Measurements from ENCODE around the gene DLG5.

Gene DLG5

DNA sequence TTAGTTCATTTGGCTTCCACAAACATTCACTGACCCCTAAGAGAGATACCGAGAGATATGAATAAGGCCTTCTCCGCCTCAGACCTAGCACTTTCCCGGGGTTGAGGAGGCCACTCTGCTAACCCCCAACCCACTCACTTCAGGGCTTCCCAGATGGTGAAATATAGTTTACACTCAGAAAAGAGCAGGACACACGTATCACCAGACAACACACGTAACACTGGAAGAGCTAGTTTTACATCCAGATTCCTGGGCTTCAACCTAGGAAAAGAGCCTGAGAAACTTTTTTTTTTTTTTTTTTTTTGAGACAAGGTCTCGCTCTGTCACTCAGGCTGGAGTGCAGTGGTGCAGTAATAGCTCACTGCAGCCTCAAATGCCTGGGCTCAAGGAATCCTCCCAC is 15.2 kb upstream of the DLG5 start:
- no peak overlapping the region for H3K4me3 ChIP-seq (ENCODE audit: low read length)
- H3K9me3 ChIP-seq (ENCODE audit: control insufficient read depth, low read length) = no peaks in the 10 kb centered on the region
- H3K9ac ChIP-seq (ENCODE audit: low read length) = no peak overlapping the region
- peaks cover 6% of the 10 kb centered on the region for H3K4me1 ChIP-seq (ENCODE audit: control insufficient read depth, insufficient read depth, low read length)
- no peaks in the 10 kb centered on the region for H3K27me3 ChIP-seq (ENCODE audit: control insufficient read depth, insufficient read depth, low read length)
- H3K36me3 ChIP-seq (ENCODE audit: control insufficient read depth, insufficient read depth, low read length) = no peaks in the 10 kb centered on the region

- Histone ChIP-seq H3K4me3 (ENCODE audit: low read length) (no peak overlapping the region), H3K36me3 (ENCODE audit: control insufficient read depth, insufficient read depth, low read length) (no peaks in the 10 kb centered on the region), H3K27me3 (ENCODE audit: control insufficient read depth, insufficient read depth, low read length) (no peaks in the 10 kb centered on the region), H3K9me3 (ENCODE audit: control insufficient read depth, low read length) (no peaks in the 10 kb centered on the region), H3K9ac (ENCODE audit: low read length) (no peak overlapping the region), H3K4me1 (ENCODE audit: control insufficient read depth, insufficient read depth, low read length) (peaks cover 6% of the 10 kb centered on the region)
Observed at GRCh38 chr10:77940627-77941026, 14.1 kb upstream of the DLG5 start.

DNA sequence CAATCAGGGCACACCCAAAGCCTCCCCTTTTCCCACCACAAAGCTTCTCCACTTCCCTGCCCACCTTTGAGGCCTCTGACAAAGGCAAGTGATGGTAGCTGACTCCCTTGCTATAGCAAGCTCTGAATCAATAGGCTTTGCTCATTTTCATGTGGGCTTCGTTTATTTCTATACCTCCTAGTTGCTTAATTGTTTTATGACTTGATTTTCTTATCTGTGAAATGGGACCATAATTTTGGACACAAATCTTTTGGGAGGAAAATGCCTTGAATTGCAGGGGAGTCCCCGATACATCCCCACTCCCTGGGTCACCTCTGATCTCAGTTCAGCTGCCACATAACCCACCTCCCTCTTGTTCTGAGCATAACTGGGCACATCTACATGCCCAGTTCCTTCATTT is 13.7 kb upstream of the DLG5 start:
- Histone ChIP-seq H3K4me1 (ENCODE audit: control insufficient read depth, insufficient read depth, low read length) (peaks cover 6% of the 10 kb centered on the region), H3K4me3 (ENCODE audit: low read length) (no peak overlapping the region), H3K27me3 (ENCODE audit: control insufficient read depth, insufficient read depth, low read length) (no peaks in the 10 kb centered on the region), H3K9me3 (ENCODE audit: control insufficient read depth, low read length) (no peaks in the 10 kb centered on the region), H3K36me3 (ENCODE audit: control insufficient read depth, insufficient read depth, low read length) (no peaks in the 10 kb centered on the region), H3K9ac (ENCODE audit: low read length) (no peak overlapping the region)

DNA sequence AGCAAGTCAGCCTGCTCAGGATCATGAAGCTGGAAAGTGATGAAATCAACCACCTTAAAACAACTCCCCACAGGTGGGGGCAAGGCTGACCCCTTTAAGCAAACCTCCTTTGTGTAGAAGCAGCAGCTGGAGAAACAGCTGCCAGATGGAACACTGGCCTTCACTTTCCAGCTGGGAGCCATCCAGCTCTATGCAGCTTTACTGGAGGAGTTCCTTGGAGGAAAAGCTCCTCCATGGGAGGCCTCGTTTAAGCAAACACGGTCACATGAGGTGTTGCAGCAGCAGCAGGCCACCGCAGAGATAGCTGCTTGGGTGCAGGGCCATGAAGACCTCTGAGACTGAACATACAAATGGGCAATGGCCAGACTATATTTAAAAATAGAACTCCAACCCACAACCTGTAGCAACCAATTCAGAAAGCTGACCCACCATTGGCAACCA is 13.0 kb upstream of the DLG5 start:
- H3K4me3 ChIP-seq (ENCODE audit: low read length) = no peak overlapping the region
- H3K27me3 ChIP-seq (ENCODE audit: control insufficient read depth, insufficient read depth, low read length) = no peaks in the 10 kb centered on the region
- no peaks in the 10 kb centered on the region for H3K36me3 ChIP-seq (ENCODE audit: control insufficient read depth, insufficient read depth, low read length)
- no peaks in the 10 kb centered on the region for H3K9me3 ChIP-seq (ENCODE audit: control insufficient read depth, low read length)
- peaks cover 6% of the 10 kb centered on the region for H3K4me1 ChIP-seq (ENCODE audit: control insufficient read depth, insufficient read depth, low read length)
- no peak overlapping the region for H3K9ac ChIP-seq (ENCODE audit: low read length)

DNA sequence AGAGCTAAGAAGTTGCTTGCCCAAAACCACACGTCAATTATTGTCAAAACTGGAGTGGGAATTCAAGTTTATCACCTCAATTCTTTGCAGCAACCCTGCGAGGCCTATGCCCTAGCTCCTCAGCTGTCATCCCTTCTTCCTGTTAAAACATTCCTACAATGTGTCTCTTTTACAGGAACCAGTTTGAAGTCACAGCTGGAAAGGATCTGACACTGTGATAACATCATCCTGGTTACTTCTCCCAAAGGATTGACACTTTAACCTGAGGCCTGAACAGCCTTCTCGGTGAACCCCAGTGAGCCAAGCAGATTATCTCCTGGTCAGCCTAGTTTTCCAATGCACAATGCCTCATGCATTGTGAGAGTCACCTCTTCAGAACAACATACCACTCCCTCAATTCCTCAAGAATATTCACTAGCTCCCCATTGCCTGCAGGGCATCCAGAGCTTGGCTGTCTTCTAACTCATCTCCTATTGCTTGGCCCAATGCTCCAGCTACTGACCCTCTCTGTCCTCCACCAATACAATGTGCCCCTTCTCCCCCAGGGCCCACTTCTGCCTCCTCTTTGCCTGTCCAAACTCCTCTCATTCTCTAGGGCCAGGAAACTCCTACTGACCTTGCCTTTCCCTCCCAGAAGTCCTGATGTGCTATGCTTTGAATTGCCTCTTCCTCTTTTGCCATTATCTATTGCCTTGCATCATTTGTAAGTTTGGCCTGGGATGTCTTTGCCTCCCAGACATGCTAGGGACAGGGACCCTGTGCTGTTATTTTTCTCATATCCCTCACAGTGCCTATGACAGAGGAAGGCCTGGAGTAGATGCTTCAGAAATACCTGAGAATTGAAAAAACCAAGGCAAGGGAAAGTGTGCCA is 10.4 kb upstream of the DLG5 start:
- Histone ChIP-seq H3K9me3 (ENCODE audit: control insufficient read depth, low read length) (no peaks in the 10 kb centered on the region), H3K27me3 (ENCODE audit: control insufficient read depth, insufficient read depth, low read length) (no peaks in the 10 kb centered on the region), H3K4me3 (ENCODE audit: low read length) (no peak overlapping the region), H3K4me1 (ENCODE audit: control insufficient read depth, insufficient read depth, low read length) (peaks cover 6% of the 10 kb centered on the region), H3K36me3 (ENCODE audit: control insufficient read depth, insufficient read depth, low read length) (no peaks in the 10 kb centered on the region), H3K9ac (ENCODE audit: low read length) (no peak overlapping the region)

- Histone ChIP-seq H3K36me3 (ENCODE audit: control insufficient read depth, insufficient read depth, low read length) (no peaks in the 10 kb centered on the region), H3K9ac (ENCODE audit: low read length) (no peak overlapping the region), H3K27me3 (ENCODE audit: control insufficient read depth, insufficient read depth, low read length) (peaks cover 2% of the 10 kb centered on the region), H3K9me3 (ENCODE audit: control insufficient read depth, low read length) (no peaks in the 10 kb centered on the region), H3K4me3 (ENCODE audit: low read length) (no peak overlapping the region), H3K4me1 (ENCODE audit: control insufficient read depth, insufficient read depth, low read length) (no peaks in the 10 kb centered on the region)
Observed at GRCh38 chr10:77932016-77932715, 5.6 kb upstream of the DLG5 start.

DNA sequence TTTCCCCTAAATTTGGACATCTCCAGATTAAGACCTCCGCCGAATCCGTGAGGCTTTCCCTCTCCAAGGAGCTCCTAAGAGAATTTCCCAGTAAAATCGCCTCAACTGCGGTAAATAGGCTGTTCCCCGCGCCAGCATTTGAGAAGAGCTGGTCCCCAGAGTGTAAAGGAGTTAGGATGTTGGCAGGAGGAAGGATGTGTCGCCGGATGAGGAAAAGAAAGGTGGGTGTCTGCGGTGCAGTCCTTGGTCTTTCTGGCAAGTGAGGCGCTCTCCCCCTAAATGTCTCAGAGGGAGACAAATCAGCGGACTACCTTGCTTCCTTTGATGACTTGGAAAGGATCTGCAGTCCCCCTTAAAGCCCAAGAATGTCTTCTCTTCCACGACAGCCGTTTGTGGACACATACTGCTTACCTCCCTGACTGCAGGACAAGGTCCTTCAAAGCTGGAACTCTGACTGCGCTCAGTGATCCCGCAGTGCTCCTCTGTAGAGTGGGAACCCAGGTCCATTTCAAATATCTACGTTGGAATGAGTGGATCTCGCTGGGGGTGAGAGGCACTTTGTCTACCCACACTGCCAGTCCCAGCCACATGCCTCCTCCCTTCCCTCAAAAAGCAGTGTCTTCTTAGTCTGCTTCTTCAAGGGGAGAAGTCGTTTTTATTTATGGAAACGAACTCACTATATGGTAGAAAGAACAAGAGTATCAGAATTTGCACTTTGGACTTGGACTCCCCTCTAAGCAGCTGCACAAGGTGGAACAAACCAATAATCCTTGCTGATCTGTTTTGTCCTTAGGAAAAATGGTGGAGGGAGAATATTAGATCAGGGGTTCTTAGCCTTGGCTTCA is 1.1 kb upstream of the DLG5 start:
- peaks cover 4% of the 10 kb centered on the region for H3K27me3 ChIP-seq (ENCODE audit: control insufficient read depth, insufficient read depth, low read length)
- no peaks in the 10 kb centered on the region for H3K36me3 ChIP-seq (ENCODE audit: control insufficient read depth, insufficient read depth, low read length)
- H3K9me3 ChIP-seq (ENCODE audit: control insufficient read depth, low read length) = no peaks in the 10 kb centered on the region
- peak overlapping the region; percentile 29 for H3K9ac ChIP-seq (ENCODE audit: low read length)
- peak overlapping the region; percentile 25 for H3K4me3 ChIP-seq (ENCODE audit: low read length)
- peaks cover 17% of the 10 kb centered on the region for H3K4me1 ChIP-seq (ENCODE audit: control insufficient read depth, insufficient read depth, low read length)

DNA sequence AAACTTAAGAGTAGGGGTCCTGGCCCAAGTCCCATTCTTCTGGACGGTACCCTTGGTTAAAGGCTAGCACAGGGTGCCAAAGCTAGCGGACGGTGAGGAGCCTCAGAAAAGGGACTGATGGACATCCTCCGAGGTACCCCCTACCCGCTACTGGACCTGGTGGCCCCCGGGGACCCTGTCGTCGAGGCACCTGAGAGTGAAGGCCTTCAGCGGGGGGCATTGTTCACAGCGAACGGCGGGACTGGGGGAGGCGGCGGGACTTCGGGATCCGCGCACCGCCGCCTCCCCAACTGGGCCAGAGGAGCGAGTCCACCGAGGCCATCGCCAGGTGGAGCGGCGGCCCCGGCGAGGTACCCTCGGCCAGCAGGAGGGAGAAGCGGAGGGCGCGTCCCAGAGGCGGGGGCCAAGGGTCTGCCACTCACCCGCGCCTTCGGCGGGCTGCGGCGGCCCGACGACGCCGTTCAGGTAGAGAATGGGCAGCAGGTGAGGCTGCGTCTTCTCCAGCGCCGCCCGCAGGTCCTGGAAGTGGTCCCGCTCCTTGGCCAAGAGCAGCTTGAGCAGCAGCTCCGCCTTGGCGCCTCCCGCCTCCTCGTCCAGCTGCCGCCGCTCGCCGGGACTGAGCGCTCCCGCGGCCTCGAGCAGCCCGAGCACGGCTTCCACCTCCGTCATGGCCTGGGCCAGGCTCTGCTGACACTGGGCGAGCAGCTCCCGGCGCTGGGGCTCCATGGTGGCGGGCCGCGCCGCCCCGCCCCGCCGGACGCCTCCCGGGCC is 575 bp downstream of the DLG5 start:
- Histone ChIP-seq H3K9ac (ENCODE audit: low read length) (peak overlapping the region; percentile 83), H3K4me1 (ENCODE audit: control insufficient read depth, insufficient read depth, low read length) (peaks cover 17% of the 10 kb centered on the region), H3K9me3 (ENCODE audit: control insufficient read depth, low read length) (no peaks in the 10 kb centered on the region), H3K27me3 (ENCODE audit: control insufficient read depth, insufficient read depth, low read length) (peaks cover 4% of the 10 kb centered on the region), H3K4me3 (ENCODE audit: low read length) (peak overlapping the region; percentile 74), H3K36me3 (ENCODE audit: control insufficient read depth, insufficient read depth, low read length) (no peaks in the 10 kb centered on the region)

DNA sequence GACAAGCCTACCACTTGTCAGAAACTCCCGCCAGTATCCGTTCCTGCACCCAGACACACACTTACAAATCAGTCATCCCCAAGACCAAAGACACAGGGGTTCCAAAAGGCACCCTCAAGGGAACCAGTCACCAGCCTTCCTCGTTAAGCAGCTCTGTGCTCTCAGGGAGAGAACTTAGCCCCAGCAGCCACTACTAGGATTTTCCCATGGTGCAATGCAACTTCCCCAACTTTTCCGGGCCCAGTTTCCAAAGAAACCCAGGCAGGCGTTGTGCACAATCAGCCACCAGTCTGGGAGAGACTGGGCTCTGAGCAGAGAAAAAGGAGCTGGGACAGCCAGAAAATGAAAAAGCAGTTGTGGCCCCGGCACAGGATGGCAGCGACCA is 1.2 kb downstream of the DLG5 start:
- H3K36me3 ChIP-seq (ENCODE audit: control insufficient read depth, insufficient read depth, low read length) = no peaks in the 10 kb centered on the region
- peaks cover 17% of the 10 kb centered on the region for H3K4me1 ChIP-seq (ENCODE audit: control insufficient read depth, insufficient read depth, low read length)
- H3K4me3 ChIP-seq (ENCODE audit: low read length) = peak overlapping the region; percentile 74
- peaks cover 4% of the 10 kb centered on the region for H3K27me3 ChIP-seq (ENCODE audit: control insufficient read depth, insufficient read depth, low read length)
- H3K9ac ChIP-seq (ENCODE audit: low read length) = peak overlapping the region; percentile 83
- no peaks in the 10 kb centered on the region for H3K9me3 ChIP-seq (ENCODE audit: control insufficient read depth, low read length)

- H3K27me3 ChIP-seq (ENCODE audit: control insufficient read depth, insufficient read depth, low read length) = peaks cover 4% of the 10 kb centered on the region
- H3K4me3 ChIP-seq (ENCODE audit: low read length) = no peak overlapping the region
- H3K4me1 ChIP-seq (ENCODE audit: control insufficient read depth, insufficient read depth, low read length) = peaks cover 25% of the 10 kb centered on the region
- H3K36me3 ChIP-seq (ENCODE audit: control insufficient read depth, insufficient read depth, low read length) = no peaks in the 10 kb centered on the region
- no peak overlapping the region for H3K9ac ChIP-seq (ENCODE audit: low read length)
- H3K9me3 ChIP-seq (ENCODE audit: control insufficient read depth, low read length) = no peaks in the 10 kb centered on the region
Observed at GRCh38 chr10:77922566-77923179, 3.9 kb downstream of the DLG5 start.

- H3K36me3 ChIP-seq (ENCODE audit: control insufficient read depth, insufficient read depth, low read length) = no peaks in the 10 kb centered on the region
- H3K4me1 ChIP-seq (ENCODE audit: control insufficient read depth, insufficient read depth, low read length) = peaks cover 25% of the 10 kb centered on the region
- H3K27me3 ChIP-seq (ENCODE audit: control insufficient read depth, insufficient read depth, low read length) = peaks cover under 1% of the 10 kb centered on the region
- H3K9ac ChIP-seq (ENCODE audit: low read length) = no peak overlapping the region
- H3K4me3 ChIP-seq (ENCODE audit: low read length) = no peak overlapping the region
- no peaks in the 10 kb centered on the region for H3K9me3 ChIP-seq (ENCODE audit: control insufficient read depth, low read length)
Observed at GRCh38 chr10:77922055-77922454, 4.5 kb downstream of the DLG5 start.
